Stimulated activated naive CD8-positive, alpha-beta T cell treated with anti-CD3 and anti-CD28 coated beads, Interleukin-15, amount 100 ng/mL, for 72 hours (primary cell): ENCODE data around the gene QPCT.

ENCODE experiments used
- ATAC-seq: fragments of 150-1000 bp; cut with Tn5 transposase; 2 replicates; pipeline ENCODE4 v1.10.0; 2021; ENCODE audit warnings: mild to moderate bottlenecking, moderate library complexity
- DNase-seq, 2 donors: peaks; one replicate each; pipeline ENCODE4 v3.0.0; 2021 to 2022
- H3K27ac Mint-ChIP-seq, 2 donors: one replicate each; pipeline ENCODE4 v1.8.0; 2022; ENCODE audit warnings: mild to moderate bottlenecking in 2 of 2, mixed read lengths in 2 of 2, moderate library complexity in 2 of 2
- H3K27me3 Mint-ChIP-seq: one replicate; pipeline ENCODE4 v1.8.0; 2022; ENCODE audit warnings: mixed read lengths
- H3K4me1 Mint-ChIP-seq: one replicate; pipeline ENCODE4 v1.8.0; 2022; ENCODE audit warnings: mild to moderate bottlenecking, mixed read lengths
- H3K4me3 Mint-ChIP-seq, 2 donors: one replicate each; pipeline ENCODE4 v1.8.0; 2022; ENCODE audit warnings: mild to moderate bottlenecking in 2 of 2, mixed read lengths in 2 of 2, moderate library complexity in 1 of 2
- H3K9me3 Mint-ChIP-seq, 2 donors: one replicate each; pipeline ENCODE4 v1.8.0; 2022; ENCODE audit warnings: mixed read lengths in 2 of 2

Gene QPCT

DNA sequence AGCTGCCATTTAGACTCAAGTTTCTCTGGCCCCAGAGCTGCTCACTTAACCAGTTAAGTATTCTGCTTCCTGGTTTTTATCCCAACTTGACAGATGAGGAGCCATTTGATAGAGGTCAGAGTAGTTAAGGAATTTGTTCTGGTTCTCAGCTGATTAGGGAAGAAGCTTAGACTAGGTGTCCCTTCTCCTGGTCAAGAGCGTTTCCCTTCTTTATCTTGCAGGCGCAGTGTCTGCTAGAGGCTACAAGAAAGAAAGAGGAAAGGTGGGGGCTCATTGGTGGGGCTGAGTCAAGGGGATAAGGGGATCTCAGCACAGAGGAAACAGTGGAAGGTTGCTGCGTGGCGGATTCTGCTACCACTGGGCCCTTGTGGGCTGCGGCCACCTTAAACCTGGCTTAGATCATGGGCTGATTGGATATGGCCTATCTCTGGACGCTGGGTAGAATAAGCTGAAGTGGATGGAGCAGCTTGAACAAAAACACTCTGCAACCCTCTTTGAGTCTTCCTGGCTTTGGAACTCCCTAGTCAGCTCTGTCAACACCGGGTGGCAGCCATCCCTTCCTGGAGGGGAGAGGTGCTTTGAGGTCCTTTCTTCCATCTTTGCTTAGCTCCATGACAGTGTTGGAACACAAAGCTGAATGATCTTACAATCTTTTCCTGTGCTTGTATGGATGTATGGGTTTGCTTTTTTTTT, 70.8 kb downstream of the QPCT start:
- no peak for ATAC-seq
- peaks cover 7% of the 10 kb centered on the region for H3K27me3 Mint-ChIP-seq
- H3K9me3 Mint-ChIP-seq = no peaks in the 10 kb centered on the region
- no peak overlapping the region for H3K4me3 Mint-ChIP-seq
- H3K27ac Mint-ChIP-seq = no peak overlapping the region
- no peak for DNase-seq
- no peaks in the 10 kb centered on the region for H3K4me1 Mint-ChIP-seq

DNA sequence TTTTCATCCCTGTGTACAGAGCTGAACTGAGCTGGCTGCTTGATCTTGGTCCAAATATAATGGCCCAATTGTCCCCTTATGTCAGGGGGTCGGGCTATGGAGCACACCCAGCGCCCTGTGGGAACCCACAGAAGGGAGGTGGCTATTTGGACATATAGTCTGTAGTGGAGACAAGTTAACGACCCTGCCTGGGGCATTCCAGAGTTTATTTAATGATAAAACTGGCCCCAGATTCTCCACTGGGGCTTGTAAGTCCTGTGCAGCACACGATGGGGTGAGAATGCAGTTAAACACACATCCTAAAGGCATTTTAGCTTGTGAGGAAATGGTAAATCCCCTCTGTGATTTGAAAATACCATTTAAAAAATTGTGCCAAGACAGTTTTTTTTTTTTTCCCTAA, 72.9 kb downstream of the QPCT start:
- DNase-seq = no peak
- H3K27me3 Mint-ChIP-seq = no peaks in the 10 kb centered on the region
- no peak for ATAC-seq
- no peaks in the 10 kb centered on the region for H3K9me3 Mint-ChIP-seq
- no peak overlapping the region for H3K27ac Mint-ChIP-seq
- no peaks in the 10 kb centered on the region for H3K4me1 Mint-ChIP-seq
- no peak overlapping the region for H3K4me3 Mint-ChIP-seq

DNA sequence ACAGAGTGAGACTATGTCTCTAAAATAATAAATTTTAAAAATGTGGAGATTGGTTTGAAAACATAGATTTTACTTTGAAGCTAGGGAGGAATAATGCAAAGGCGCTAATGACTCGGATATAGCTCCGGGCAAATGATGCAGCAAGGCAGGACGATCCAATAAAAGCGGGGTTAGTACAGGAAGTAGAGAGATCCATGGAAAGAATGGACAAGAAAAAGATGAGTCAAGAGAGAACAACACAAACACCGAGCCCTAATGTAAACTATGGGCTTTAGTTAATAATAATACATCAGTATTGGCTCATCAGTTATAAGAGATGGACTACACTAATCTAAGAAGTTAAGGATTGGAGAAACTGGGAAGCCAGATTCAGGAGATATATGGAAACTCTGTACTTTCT, 74.5 kb downstream of the QPCT start:
- Mint-ChIP-seq H3K27me3 (no peaks in the 10 kb centered on the region), H3K27ac (no peak overlapping the region), H3K4me1 (no peaks in the 10 kb centered on the region), H3K4me3 (no peak overlapping the region), H3K9me3 (peaks cover 0 to 4% of the 10 kb centered on the region in 2 donors)
- DNase-seq (no peak), ATAC-seq (no peak)

DNA sequence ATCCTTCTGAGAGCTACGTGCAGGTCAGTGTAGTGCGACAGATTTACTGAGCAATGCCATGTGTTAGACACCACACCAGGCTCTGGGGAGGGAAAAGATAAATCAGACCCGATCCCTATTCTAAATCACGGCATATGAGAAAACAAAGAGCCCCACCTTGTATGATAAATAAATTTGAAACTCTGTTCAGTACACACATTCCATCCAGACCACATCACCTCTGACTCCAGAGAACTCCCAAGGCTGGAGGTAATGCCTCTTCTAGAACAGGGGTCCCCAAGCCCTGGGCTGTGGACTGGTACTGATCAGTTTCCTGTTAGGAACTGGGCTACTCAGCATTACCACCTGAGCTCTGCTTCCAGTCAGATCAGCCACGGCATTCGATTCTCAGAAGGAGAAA, 77.3 kb downstream of the QPCT start:
- no peak overlapping the region for H3K27ac Mint-ChIP-seq
- no peak overlapping the region for H3K4me3 Mint-ChIP-seq
- peaks cover 0 to 4% of the 10 kb centered on the region in 2 donors for H3K9me3 Mint-ChIP-seq
- no peaks in the 10 kb centered on the region for H3K4me1 Mint-ChIP-seq
- ATAC-seq = no peak
- no peaks in the 10 kb centered on the region for H3K27me3 Mint-ChIP-seq
- no peak for DNase-seq

DNA sequence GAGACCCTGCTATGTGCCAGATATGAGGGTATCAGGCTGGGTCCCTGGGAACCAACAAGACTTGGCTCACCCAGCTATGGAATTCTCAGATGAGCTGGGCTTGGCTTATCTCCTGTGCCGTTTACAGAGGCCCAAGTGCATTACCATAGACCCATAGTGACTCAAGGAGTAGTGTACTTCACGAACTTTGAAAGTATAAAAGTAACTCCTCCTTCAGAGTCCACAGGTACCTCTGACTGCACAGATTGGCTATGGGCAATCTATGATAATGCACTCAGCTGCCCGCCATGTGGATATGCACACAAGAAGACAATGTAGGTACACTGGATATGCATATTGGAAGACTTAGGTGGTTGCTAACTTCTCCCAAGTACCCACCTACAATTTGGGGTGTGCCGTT, 78.4 kb downstream of the QPCT start:
- DNase-seq (no peak), ATAC-seq (no peak)
- Mint-ChIP-seq H3K27ac (no peak overlapping the region), H3K27me3 (no peaks in the 10 kb centered on the region), H3K9me3 (peaks cover 0 to 4% of the 10 kb centered on the region in 2 donors), H3K4me3 (no peak overlapping the region), H3K4me1 (no peaks in the 10 kb centered on the region)
